GM21526 (cell line): ENCODE data around the gene RPTOR.
"Not testable (repeated sequence)": the region's sequence is repeated elsewhere in the genome, so short reads cannot be mapped to it uniquely, and the experiment has no call there.

Source experiments
- ATAC-seq: cut with Tn5 transposase; IDR thresholded peaks from one replicate; pipeline ENCODE4 v1.9.1; 2021; ENCODE audit warnings: moderate library complexity; ENCODE audit not compliant: unreplicated experiment, low FRiP score

RPTOR gene

DNA sequence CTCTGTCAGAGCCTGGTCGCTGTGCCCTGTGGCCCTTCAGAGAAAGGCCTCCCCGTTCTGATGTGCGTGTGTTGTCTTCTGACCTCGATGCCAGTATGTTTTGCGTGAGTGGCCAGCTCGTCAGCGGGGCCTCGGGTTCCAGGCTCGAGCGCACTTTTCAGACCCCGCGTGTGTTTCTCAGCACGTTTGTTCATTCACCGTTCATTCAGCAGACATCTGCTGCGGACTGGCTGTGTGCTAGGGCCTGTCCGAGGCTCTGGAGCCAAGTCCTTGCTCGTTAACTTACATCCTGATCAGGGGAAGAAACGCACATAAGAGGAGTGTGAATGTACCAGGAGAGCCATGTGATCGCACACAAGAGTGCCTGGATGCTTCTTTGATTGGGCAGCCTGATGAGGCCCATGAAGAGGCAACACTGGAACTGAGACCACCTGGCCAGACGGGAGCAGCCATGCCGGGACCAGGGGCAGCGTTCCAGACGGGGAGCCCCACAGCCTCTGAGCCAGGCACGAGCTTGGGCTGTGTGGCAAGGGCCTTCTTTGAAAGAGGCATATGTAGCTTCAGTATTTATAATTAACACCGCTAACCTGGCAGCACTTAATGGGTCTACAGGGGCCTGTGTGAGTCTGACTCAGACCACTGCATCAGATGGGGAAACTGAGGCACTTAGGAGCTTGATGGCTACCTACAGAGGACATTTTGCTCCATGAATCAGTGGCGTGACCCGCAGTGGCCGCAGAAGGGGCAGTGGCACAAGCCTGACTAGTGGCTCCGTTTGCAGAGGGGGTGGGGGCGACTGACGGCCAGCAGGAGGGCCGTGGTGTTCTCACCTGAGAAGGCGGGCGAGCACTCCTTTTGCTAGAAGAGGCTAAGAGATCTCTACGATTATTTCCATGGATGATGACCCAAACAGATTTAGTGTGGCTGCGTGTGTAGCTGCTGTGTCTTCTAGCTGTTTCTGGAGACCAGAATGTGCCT lies 259.1 kb downstream of the RPTOR start:
- no peak for ATAC-seq

DNA sequence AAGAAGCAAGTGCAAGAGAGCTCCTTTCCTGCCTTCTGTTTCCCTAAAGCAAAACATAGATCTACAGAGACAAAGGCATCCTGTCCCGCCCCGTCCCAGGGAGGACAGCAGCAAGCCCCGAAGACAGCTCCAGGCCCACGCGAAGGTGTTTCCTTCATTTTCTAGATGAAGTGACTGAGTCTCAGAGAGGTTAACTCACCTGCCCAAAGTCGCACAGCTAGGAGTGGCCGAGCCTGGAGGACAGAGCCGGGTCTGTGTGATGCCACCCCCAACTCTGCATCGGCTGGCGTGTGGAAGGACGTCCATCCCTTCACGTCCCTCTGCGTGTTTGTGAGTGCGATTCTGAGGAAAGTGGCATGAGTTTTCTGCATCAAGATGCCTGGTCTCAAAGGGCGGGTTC lies 259.8 kb downstream of the RPTOR start:
- no peak for ATAC-seq

DNA sequence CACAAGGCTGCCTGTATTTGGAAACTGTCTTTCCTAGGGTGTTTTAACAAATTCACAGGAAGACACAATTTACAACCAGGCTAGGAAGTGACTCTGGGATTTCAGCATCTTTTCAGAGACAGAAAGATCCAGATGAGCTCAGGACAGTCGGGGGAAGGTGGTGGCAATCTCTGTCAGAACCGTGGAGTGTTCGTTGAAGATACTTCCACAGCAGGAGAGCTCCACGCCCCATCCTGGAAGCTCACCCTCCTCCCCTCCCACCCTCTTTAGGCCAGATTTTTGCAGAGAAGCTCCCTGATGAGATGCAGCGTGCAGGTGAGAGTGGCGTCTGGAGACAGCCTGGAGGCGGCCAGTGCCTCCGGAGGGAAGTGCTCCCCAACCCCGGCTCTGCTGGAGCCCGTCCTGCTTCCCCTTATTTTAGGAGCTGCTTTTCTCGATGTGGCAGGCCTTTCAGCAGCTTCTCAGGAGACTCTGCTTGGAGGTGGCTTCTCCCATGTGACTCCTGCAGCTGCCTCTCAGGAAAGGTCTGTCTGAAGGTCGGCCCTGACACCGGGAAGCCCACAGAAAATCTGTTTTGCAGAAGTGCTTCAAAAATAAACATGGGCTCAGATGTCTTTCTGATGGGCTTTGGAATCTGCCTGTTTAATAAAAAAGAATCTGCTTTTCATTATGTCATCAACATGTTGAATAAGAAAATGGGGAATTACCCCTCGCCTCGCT lies 260.6 kb downstream of the RPTOR start:
- no peak for ATAC-seq

DNA sequence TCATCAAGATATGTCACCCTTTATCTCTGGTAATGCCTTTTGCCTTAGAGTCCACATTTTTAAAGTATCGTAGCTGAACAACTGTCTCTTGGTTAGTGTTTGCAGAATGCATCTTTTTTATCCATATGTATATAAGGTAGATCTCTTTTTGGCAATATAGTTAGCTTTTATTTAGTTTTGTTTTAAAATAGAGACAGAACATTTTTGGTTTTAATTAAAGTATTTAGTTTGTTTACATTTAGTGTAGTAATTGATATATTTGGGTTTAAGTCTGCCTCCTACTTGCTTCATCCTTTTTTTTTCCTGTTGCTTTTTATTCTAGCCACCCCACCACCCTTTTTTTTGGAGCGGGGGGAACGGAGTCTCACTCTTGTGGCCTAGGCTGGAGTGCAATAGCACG lies 262.4 kb downstream of the RPTOR start:
- no peak for ATAC-seq

- ATAC-seq, result no peak
These were observed 263.2 kb downstream of the RPTOR start for GRCh38 chr17:80807882-80808281.

GRCh38 chr17:80811181-80812105 lies 266.8 kb downstream of the RPTOR start:
- no peak for ATAC-seq

GRCh38 chr17:80812362-80813088 lies 267.9 kb downstream of the RPTOR start:
- no peak for ATAC-seq

- ATAC-seq, result no peak
These were observed 268.7 kb downstream of the RPTOR start for GRCh38 chr17:80813318-80813717.

GRCh38 chr17:80814491-80814890 lies 269.9 kb downstream of the RPTOR start:
- no peak for ATAC-seq

GRCh38 chr17:80815151-80815681 lies 270.6 kb downstream of the RPTOR start:
- no peak for ATAC-seq

DNA sequence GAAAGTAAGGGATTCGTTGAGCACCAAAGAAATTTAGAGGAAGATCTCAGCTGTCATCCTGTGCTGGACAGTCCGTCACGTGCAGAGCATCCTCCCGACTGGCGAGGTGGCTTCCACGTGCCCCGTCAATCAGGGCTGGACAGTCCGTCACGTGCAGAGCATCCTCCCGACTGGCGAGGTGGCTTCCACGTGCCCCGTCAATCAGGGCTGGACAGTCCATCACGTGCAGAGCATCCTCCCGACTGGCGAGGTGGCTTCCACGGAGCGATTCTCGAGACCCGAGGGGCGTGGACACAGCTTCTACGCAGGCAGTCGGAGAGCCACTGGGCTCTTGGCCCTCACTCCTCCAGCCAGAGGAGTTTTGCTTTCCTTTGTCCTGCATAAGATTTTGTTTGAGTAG lies 271.1 kb downstream of the RPTOR start:
- not testable (repeated sequence) for ATAC-seq

- ATAC-seq, result no peak
These were observed 271.8 kb downstream of the RPTOR start for GRCh38 chr17:80816241-80817103.

DNA sequence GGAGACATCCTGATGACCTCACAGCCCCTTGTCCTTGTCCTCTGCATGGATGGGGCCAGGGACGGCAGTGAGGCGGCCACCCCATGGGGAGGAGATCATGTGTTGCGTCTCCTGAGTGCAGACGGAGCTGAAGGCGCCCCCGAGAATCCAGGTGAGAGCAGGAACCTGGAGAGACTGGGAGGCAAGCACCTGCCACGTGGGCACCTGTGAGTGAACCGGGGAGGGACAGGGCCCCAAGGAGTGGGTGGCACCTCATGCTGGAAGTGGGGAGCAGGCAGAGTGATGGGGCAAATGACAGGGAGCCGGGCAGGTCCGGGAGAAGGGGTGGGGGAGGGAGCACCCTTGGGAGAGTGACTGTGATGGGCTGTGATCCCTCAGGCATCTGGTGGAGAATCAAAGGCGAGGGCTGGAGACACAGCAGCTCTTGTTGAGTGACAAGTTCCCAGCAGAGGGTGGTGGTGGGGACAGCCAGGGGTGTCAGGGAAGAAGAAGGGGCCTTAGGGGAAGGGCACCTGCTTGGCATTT lies 272.7 kb downstream of the RPTOR start:
- no peak for ATAC-seq

DNA sequence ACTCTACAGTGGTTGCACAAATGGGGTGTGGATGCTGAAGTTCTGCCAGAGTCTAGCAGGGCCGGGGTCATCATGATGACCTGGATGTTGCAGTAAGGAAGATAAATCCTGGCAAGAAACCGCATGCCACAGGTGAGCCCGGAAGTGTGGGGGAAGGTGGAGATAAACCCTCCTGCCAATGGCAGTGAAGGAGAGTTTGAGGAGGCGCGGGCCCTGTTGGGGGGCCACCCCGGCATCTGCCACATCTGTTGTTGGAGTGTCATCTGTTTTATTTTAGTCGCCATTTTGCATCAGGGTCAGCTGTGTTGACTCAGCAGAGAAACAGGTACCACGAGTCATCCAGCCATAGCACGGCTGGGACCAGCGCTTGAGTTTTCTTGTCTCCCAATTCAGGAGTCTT lies 273.2 kb downstream of the RPTOR start:
- no peak for ATAC-seq

DNA sequence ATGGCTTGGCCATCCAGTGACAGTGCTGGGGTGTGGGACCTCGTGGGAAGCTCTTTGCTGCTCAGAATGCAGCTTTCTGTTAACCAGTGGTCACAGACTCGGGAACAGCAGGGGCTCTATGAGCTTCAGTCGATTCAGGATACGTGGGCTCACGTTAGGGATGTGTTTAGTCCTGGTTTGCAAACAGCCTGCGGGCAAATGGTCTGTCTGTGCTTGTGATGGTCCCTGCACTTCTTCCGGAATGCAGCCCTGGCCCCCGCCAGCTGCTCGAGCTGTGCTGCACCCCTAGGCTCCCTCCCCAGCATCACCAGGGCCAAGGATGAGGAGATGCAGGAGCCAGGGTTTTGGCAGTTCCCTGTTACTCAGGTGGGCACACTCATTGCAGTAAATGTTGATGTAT lies 274.2 kb downstream of the RPTOR start:
- ATAC-seq, result no peak

- no peak for ATAC-seq
These were observed 275.0 kb downstream of the RPTOR start for GRCh38 chr17:80819422-80820164.

GRCh38 chr17:80820331-80820730 lies 275.7 kb downstream of the RPTOR start:
- no peak for ATAC-seq

DNA sequence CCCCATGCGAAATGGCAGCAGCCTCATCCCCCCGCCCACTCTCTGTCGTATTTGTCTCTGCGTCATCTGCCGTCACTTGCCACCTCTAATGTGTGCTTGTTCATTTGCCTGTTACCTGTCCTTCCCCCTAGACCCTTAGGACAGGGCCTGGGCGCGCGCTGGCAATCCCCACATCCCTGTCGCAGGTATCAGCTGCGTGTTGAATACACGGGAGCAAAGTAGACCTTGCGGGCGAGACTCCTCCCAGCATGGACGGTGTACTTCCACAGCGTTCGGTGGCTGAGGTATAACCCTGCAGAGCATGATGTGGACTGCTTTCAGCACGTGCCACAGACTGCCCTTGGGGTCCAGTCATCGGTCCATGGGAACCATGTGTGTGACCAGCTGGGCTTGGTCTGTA lies 276.9 kb downstream of the RPTOR start:
- ATAC-seq, result no peak
